NCI-H1105 treated with DMSO at 0.1 percent for 48 hours (cell line): Measurements from ENCODE around the gene MMRN2.
"Not testable (repeated sequence)": the region's sequence is repeated elsewhere in the genome, so short reads cannot be mapped to it uniquely, and the experiment has no call there.

Experiments
- DNase-seq: peaks from one replicate; lab custom pipeline; 2025; lab: John Stamatoyannopoulos, UW

MMRN2 gene

GRCh38 chr10:86957471-86958115, at the start of gene MMRN2:
TSS of gene MMRN2 (minus strand) at chr10:86957615. CDS start at chr10:86957541, 74 bp downstream.
- no peak for DNase-seq

GRCh38 chr10:87007124-87007523, 49.7 kb upstream of the MMRN2 start:
- not testable (repeated sequence) for DNase-seq

- DNase-seq: no peak
Measured at GRCh38 chr10:87000491-87000890, 43.1 kb upstream of the MMRN2 start.

- DNase-seq: not testable (repeated sequence)
Measured at GRCh38 chr10:86999802-87000403, 42.5 kb upstream of the MMRN2 start.

- DNase-seq: no peak
Measured at GRCh38 chr10:86992929-86993328, 35.5 kb upstream of the MMRN2 start.

GRCh38 chr10:86992456-86992855, 35.0 kb upstream of the MMRN2 start:
- no peak for DNase-seq

GRCh38 chr10:86991362-86991761, 33.9 kb upstream of the MMRN2 start:
- DNase-seq: not testable (repeated sequence)

- DNase-seq: no peak
Measured at GRCh38 chr10:86988520-86988919, 31.1 kb upstream of the MMRN2 start.

- DNase-seq: not testable (repeated sequence)
Measured at GRCh38 chr10:86984498-86984897, 27.1 kb upstream of the MMRN2 start.

- no peak for DNase-seq
Measured at GRCh38 chr10:86981716-86982115, 24.3 kb upstream of the MMRN2 start.

GRCh38 chr10:86981020-86981419, 23.6 kb upstream of the MMRN2 start:
- DNase-seq: not testable (repeated sequence)

- DNase-seq: no peak
Measured at GRCh38 chr10:86979977-86980448, 22.6 kb upstream of the MMRN2 start.

- no peak for DNase-seq
Measured at GRCh38 chr10:86979296-86979818, 21.9 kb upstream of the MMRN2 start.

- not testable (repeated sequence) for DNase-seq
Measured at GRCh38 chr10:86978457-86978856, 21.0 kb upstream of the MMRN2 start.

GRCh38 chr10:86976362-86977056, 19.1 kb upstream of the MMRN2 start:
- no peak for DNase-seq

GRCh38 chr10:86974484-86974883, 17.1 kb upstream of the MMRN2 start:
- no peak for DNase-seq

- no peak for DNase-seq
Measured at GRCh38 chr10:86972613-86973380, 15.4 kb upstream of the MMRN2 start.

GRCh38 chr10:86971232-86971991, 14.0 kb upstream of the MMRN2 start:
- no peak for DNase-seq

- DNase-seq: no peak
Measured at GRCh38 chr10:86970982-86971231, 13.5 kb upstream of the MMRN2 start.

- no peak for DNase-seq
Measured at GRCh38 chr10:86970162-86970981, 13.0 kb upstream of the MMRN2 start.
